Activated CD8-positive, alpha-beta memory T cell treated with anti-CD3 and anti-CD28 coated beads, Interleukin-2, amount 50 U/mL, for 24 hours (primary cell): ENCODE data around the gene NPIPB2.

Experiments used
- DNase-seq: peaks from one replicate; pipeline ENCODE4 v3.0.0-alpha.2; 2020; ENCODE audit errors: extremely low read depth

NPIPB2 gene

GRCh38 chr16:11901091-11901490 is 40.8 kb downstream of the NPIPB2 start:
- DNase-seq: no peak

GRCh38 chr16:11896486-11897176 is 45.2 kb downstream of the NPIPB2 start:
- no peak for DNase-seq

- no peak for DNase-seq
These were observed 48.3 kb downstream of the NPIPB2 start for GRCh38 chr16:11893571-11893970.

- no peak for DNase-seq
These were observed 49.1 kb downstream of the NPIPB2 start for GRCh38 chr16:11892761-11893160.

GRCh38 chr16:11890231-11890965 is 51.4 kb downstream of the NPIPB2 start:
- no peak for DNase-seq

- no peak for DNase-seq
These were observed 55.0 kb downstream of the NPIPB2 start for GRCh38 chr16:11886881-11887280.

GRCh38 chr16:11884035-11884434 is 57.8 kb downstream of the NPIPB2 start:
- DNase-seq: no peak

- no peak for DNase-seq
These were observed 61.8 kb downstream of the NPIPB2 start for GRCh38 chr16:11880007-11880406.

GRCh38 chr16:11877374-11877773 is 64.5 kb downstream of the NPIPB2 start:
- no peak for DNase-seq
